Measurements from ENCODE around the gene WDHD1. TPM values are rescaled to one million over a fixed set of nuclear protein-coding genes. Genes with fewer than 3 reads are reported as not detected.

The WDHD1 gene
- total and polyA plus RNA-seq, 2 of the 8 experiments (the other 6 are each of a cell fraction or from before 2014, with no cell fraction given): 17.8 to 87.9 TPM

DNA sequence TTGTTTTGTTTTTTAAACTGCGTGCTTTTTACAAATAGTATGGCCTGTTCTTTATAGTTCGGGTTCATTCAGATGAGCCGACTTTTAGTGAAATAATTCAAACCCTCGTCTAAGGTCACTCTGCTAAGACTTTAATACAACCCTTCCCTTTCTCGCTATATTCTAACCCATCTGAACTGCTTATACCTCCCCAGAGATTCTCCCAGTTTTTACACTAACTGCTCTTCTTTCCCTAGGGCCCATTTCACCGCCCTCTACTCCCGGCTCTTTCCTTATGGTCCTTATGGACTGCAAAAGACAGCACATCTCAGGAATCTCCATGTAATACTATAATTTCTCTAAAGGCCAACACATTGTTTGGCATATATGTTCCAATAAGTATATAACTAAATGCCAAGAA lies 26.6 kb upstream of the WDHD1 start (continued):
- TF ChIP-seq EGR1 (IDR thresholded peaks at IDR 0.05; ENCODE audit: borderline replicate concordance, low read depth, low read length) (no peak), RXRA (IDR thresholded peaks at IDR 0.05; ENCODE audit: insufficient read depth, low read depth, low read length) (no peak), BACH1 (IDR thresholded peaks at IDR 0.05; ENCODE audit: low read length) (no peak), JUN (IDR thresholded peaks at IDR 0.05; ENCODE audit: low read depth, low read length) (no peak), SP2 (IDR thresholded peaks at IDR 0.05; ENCODE audit: low read length) (no peak), TEAD4 (IDR thresholded peaks at IDR 0.05; ENCODE audit: low read depth, low read length) (no peak)

All from H1 (cell line).